HG03159 (cell line): ENCODE measurements around the gene SMARCA2.

ENCODE experiments used
- ATAC-seq: cut with Tn5 transposase; IDR thresholded peaks from one replicate; pipeline ENCODE4 v1.9.1; 2021; ENCODE audit warnings: mild to moderate bottlenecking, moderate library complexity; ENCODE audit not compliant: unreplicated experiment

Gene SMARCA2

DNA sequence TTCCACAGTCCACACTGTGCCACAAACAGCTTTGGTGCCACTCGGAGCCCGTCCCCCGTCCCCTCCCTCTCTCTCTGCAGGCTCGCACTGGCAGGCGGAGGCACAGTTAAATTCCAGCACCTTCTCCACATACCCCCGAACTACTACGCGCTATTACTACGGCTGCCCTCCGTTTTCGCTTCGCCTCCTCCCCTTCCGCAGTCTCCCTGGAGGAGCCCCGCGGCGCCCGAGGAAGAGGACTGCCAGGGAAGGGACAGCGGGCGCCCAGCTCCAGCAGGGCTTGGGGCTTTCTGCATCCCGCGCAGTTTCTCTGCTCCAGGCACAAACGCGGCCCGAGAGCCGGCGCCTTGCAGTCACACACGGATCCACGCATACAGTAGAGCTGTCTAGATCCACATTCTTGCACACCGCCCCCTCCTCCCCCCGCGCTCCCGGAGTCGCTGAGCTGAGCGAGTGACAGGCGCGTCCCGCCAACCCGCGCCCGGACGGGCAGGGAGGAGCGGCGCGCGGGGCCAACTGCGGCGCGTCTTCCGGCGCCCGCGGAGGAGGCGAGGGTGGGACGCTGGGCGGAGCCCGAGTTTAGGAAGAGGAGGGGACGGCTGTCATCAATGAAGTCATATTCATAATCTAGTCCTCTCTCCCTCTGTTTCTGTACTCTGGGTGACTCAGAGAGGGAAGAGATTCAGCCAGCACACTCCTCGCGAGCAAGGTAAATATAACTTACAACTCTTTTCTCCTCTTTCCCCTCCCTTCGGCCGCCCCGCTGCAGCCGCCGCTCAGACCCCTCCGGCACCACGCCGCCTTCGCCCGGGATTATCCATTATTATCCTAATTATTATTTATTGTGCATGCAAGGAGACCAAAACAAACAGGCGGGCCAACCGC, at the start of gene SMARCA2:
TSS of gene SMARCA2 (plus strand) at position 652 of the 885 bp plus-strand sequence. CDS start 13,676 bp downstream, outside the sequence.
- ATAC-seq = peak; percentile 78

DNA sequence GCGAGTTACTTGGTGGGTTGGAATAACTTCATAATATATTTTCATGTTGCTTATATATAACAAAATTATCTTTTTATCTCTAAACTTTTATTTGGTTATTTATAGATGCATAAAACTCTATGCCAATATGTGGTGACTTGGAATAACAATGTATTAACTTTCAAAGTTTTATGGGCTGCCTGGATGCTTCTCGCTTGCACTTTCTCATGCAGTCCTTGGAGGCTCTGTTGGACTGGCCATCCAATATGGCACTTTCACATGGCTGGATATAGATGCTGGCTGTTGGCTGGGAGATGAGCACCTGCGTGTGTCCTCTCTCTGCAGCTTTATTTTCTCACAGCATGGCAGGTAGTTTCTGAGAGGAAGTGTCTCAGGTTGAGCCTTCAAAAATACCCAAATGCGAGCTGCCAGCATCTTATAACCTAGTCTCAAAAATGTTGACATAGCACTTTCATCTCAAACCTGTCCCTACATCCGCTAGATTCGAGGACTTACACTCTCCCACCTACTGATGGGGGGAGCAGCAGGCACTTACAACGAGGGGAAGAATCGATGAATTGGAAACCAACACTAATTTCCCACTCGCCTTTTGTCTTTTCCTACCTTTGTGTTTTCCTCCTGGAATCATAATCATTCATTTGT, 48.3 kb upstream of the SMARCA2 start:
- ATAC-seq = no peak

DNA sequence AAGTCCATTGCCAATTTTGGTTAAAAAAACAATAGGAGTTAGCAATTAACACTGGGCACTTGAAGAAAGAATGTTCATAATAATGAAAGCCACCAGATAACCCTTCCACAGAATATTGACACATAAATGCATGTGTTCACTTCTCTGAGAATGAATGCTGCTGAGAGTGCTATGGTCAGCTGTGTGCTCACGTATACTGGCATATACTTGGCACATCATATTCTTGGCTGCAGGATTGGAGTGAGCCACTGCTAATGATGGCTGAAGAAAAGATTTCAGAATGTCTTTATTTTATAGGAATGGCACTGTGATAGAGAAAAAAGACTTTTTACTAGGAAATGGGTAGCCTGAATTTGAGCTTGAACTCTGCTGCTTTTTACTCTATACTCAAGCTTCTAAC, 46.0 kb upstream of the SMARCA2 start:
- ATAC-seq = no peak

DNA sequence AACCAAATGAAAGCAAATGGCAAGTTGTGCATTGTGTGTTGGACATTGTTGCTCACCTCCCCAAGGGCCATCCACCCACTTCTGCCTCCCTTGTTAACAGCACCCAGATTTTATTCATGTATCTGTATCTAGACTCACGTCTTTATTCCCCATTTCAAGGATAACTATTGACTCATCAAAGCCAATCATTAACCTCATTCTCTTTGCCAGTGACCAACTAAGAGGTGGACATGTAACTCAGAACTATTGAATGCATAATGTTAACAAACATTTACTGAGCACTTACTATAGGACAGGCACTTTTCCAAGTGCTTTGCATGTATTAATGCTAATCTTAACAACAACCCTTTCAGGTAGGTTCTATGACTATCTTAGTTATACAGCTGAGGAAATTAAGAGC, 45.2 kb upstream of the SMARCA2 start:
- ATAC-seq = no peak

DNA sequence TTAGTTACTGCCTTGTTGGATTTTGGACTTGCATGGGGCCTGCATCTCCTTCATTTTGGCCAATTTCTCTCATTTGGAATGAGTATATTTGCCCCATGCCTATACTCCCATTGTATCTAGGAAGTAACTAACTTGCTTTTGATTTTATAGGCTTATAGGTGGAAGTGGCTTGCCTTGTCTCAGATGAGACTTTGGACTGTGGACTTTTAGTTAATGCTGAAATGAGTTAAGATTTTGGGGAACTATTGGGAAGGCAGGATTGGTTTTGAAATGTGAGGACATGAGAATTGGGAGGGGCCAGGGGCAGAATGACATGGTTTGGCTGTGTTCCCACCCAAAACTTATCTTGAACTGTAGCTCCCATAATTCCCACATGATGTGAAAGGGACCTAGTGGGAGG, 42.5 kb upstream of the SMARCA2 start:
- no peak for ATAC-seq

DNA sequence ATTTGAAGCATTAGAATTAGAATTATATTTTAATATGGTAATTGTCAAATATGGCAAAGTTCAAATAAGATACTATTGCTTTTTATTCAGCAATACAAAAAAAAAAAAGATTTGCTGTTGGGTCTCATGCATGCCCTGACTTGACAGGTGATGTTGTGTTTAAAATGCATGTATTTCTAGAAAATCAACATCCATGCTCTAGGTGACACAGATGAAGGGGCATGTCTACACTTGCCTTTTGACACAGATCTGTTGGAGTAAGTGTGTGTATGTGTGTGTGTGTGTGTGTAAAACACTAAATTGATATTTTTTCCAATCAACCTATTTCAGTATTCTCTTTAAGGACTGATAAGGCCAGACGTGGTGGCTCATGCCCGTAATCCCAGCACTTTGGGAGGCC, 38.1 kb upstream of the SMARCA2 start:
- ATAC-seq = no peak

DNA sequence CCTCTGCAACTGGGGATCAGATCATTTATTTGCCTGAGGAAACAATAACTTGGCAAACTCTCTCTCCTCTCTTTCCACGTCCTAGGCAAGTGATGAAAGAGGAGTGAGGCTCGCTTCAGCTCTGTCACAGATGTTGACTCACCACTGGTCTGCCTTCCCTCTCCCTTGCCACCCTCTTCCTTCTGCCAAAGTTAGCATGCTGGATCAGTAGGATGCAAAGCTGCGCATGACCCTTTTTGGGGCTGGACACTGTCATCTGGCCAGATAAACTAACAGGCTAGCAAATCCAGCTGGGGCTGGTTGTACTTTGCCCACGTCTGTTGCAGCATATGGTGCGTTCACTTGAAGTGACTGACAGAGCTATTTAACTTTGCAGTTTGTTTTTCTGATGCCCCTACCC, 36.2 kb upstream of the SMARCA2 start:
- no peak for ATAC-seq

DNA sequence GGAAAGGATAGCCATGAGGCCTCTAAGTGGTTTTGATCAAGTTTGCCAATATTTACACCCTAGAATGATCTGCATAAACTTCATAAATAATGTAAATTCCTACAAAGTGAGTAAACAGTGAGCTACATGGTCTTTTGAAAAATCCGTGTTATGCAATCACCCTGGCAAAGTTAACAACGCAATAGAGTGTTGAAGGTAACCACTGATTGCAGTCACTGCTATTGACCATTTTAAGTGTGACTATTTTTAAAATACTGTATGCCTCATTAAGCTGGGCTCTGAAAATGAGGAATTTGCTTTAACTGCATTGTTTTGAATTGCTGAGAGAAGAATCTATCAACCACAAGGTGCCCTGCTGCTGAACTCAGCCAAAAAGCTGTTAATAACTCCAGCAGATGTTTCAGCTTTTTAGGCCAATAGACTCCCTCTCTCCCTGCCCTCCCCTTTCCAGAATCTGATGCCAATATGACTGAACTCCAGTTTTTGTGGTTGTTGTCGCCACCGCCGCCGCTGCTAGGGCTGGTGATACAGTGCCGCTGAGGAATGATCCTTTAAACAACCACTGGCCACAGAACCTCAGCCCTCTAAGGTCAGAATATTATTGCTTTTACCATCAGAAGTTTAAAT, 35.3 kb upstream of the SMARCA2 start:
- ATAC-seq = no peak

DNA sequence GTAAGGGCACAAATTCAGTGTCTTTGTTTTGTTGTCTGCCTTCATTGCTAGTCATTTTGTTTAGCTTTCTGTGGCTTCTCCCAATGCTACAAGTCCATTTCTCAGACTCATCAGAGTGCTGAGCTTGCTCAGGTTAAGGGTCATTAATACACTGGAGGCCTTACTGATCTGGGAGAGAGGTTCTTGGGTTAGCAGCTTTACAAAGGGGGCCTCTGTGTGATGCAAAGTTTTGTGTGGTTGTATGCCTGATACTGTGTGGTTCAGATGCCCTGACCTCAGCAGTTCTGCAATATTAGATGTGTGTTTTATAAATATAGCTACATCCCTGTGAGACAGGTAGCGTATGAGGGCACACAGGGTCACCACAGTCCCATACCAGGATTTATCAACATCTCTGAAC, 34.8 kb upstream of the SMARCA2 start:
- no peak for ATAC-seq

GRCh38 chr9:1982074-1982473, 33.1 kb upstream of the SMARCA2 start:
- ATAC-seq = no peak

DNA sequence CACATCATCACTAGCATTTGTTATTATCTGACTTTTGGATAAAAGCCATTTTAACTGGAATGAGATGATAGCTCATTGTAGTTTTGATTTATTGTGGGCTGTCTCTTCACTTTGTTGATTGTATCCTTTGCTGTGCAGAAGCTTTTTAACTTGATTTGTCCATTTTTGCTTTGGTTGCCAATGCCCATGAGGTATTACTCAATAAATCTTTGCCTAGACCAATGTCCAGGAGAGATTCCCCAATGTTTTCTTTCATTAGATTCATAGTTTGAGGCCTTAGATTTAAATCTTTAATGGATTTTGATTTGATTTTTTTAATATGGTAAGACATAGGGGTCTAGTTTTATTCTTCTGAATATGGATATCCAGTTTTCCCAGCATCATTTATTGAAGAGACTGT, 28.8 kb upstream of the SMARCA2 start:
- ATAC-seq = no peak

GRCh38 chr9:1989500-1989899, 25.6 kb upstream of the SMARCA2 start:
- ATAC-seq = no peak

GRCh38 chr9:1994180-1994579, 21.0 kb upstream of the SMARCA2 start:
- ATAC-seq = no peak

DNA sequence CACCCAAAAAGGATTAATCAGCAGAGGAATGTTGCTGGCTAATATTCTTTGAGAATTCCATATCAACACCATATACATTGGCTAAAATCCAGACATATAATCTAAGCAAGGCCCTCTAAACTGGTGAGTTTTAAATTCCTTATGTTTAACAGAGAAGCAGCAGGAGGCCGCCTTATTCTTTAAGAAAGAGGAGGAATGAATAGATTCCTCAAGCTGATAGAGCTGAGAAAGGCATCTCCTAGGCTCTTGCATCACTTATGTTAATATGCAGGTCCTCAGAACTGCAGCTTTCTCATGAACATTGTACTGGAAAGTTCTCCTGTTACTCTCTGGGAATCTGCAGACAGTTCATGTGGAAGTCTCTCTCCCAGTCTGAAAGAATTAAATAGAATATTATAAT, 20.1 kb upstream of the SMARCA2 start:
- ATAC-seq = no peak

DNA sequence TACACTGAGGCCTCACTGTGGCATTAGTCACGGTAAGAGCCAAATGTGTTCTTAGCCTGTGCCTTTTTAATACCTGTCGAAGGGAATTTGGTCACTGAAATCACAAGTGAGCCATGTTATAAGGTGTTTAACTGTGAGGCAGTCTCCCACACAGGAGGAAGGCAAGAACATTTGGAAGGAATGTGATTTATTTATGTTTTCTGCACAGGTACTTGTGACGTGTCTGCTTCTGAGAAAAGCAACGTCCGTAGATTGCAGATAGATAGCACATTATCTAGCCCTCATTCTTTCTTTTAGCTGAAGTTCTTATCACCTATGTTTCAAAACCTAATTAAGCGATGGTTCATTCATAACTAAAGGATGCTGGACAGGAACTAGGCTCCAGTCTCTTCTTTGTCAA, 19.0 kb upstream of the SMARCA2 start:
- no peak for ATAC-seq

DNA sequence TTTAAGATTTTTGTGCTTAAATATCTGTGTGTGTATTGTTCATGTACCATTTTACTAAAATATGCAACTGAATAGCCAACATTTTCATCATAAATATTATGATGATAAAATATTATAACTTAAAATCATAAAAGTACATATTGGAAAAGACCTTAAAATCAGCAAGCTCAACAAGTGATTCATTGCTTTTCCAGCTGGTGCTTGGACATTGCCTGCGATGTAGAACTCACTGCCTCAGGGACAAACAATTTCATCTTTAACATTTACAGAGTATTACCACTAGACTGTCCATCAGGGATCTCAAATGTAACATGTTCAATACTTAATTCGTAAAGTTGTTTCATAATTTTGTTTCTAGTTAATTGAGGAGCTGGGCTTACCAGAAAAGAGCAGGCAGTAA, 17.5 kb upstream of the SMARCA2 start:
- ATAC-seq = no peak

- ATAC-seq = no peak
Observed at GRCh38 chr9:1998111-1998510, 17.0 kb upstream of the SMARCA2 start.

DNA sequence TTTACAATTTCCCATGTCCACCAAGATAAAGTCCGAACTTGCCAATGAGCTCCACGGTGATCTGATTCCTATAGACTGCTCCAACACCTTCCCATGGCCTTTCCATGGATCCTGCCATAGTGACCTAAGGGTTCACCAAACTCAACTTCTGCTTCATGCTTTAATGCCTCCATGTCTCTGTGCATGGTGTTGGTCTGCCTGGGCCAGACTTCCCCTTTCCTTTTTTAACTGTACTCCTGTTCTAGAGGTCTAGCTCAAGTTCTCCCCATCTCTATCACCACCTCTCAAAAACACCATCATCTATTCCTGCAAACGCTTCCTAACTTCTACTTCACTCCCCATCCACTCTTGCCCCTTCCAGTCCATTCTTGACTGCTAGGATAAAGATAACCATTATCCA, 14.8 kb upstream of the SMARCA2 start:
- no peak for ATAC-seq

DNA sequence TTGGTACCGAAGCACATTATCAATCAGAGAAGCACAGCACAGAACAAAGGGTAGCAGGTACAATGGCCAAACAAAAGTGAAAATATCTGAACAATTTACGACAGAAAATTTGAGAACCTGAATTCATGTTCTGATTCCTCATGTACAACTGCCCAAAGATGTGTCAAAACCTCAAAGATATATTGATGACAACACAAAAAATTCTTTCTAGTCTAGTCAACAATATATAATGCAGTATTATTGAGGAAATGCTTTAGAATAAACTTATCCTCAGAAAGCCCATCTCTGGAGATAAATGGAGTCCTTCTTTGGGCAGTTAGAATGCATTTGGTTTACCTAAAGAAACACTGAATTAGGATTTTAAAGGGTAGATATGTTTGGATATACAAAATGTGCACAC, 6.8 kb upstream of the SMARCA2 start:
- ATAC-seq = no peak

- ATAC-seq = peak; percentile 21
Observed at GRCh38 chr9:2012347-2012746, 2.8 kb upstream of the SMARCA2 start.

DNA sequence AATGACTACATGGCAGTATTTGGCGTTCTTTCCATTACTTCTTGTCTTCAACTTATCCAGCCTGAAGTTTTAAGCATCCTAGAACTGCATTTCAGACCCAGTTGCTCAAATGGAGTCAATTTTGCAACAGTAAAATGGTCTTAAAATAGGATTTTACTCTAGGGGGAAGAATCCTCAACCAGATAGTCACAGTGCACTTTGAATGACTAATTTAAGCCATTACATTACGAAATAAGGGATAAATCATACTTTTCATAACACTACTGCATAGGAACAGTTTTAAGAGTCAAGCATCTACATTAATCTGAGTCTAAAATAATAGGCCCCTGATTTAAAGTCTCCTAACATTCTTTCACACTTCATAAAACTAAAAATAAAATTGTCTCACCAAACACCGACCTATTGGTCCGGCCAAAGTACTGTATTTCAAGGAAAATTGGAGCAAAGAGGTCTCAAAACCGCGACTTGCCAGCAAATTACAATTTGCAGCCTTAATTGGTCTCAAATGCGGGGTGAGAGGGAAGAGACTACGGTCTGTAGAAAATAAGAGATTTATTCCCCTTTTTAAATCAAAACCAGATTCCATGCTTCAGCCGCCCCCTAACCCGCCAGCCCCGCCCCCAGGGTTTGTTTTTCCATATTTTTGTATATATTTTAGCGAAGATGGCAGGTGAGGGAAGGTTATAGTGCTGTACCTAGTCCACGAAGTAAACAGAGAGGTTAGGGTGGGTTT, 1.2 kb upstream of the SMARCA2 start:
- no peak for ATAC-seq
